Activated T-cell treated with anti-CD3 and anti-CD28 coated beads, Interleukin-2, amount 50 U/mL, for 72 hours (primary cell): ENCODE measurements around the gene KXD1. TPM values are rescaled to one million over a fixed set of nuclear protein-coding genes. Genes with fewer than 3 reads are reported as not detected.
"Not testable (repeated sequence)": the region's sequence is repeated elsewhere in the genome, so short reads cannot be mapped to it uniquely, and the experiment has no call there.

ENCODE experiments used
- ATAC-seq, 2 donors: fragments of 150-1000 bp; cut with Tn5 transposase; replicated peaks in 1 of 2; 2 replicates each; pipeline ENCODE4 v1.10.0; 2021; ENCODE audit warnings: moderate library complexity in 2 of 2, mild to moderate bottlenecking in 1 of 2
- DNase-seq, 2 donors: peaks; one replicate each; pipeline ENCODE4 v3.0.0; 2021 to 2022; ENCODE audit warnings: mixed read lengths in 1 of 2
- H3K27ac Mint-ChIP-seq: one replicate; pipeline ENCODE4 v1.8.0; 2022; ENCODE audit warnings: mild to moderate bottlenecking, moderate library complexity, mixed read lengths
- H3K27me3 Mint-ChIP-seq: one replicate; pipeline ENCODE4 v1.8.0; 2022; ENCODE audit warnings: low read depth, mixed read lengths
- H3K36me3 Mint-ChIP-seq, 2 donors: one replicate each; pipeline ENCODE4 v1.8.0; 2022; ENCODE audit warnings: mixed read lengths in 2 of 2, mild to moderate bottlenecking in 1 of 2; ENCODE audit not compliant: insufficient read depth in 2 of 2
- H3K4me1 Mint-ChIP-seq: one replicate; pipeline ENCODE4 v1.8.0; 2022; ENCODE audit warnings: low read depth, mixed read lengths
- H3K4me3 Mint-ChIP-seq, 2 donors: one replicate each; pipeline ENCODE4 v1.8.0; 2022; ENCODE audit warnings: mild to moderate bottlenecking in 2 of 2, mixed read lengths in 2 of 2, moderate library complexity in 2 of 2
- H3K9me3 Mint-ChIP-seq, 2 donors: one replicate each; pipeline ENCODE4 v1.8.0; 2022; ENCODE audit warnings: mixed read lengths in 2 of 2
- total RNA-seq, 2 donors: library from RNA; stranded (reverse); gene quantifications; one replicate each; pipeline ENCODE4 v1.2.3, GENCODE V29; 2022

The KXD1 gene
- total RNA-seq, 2 donors from 2014 or later, result 127 to 139 TPM

DNA sequence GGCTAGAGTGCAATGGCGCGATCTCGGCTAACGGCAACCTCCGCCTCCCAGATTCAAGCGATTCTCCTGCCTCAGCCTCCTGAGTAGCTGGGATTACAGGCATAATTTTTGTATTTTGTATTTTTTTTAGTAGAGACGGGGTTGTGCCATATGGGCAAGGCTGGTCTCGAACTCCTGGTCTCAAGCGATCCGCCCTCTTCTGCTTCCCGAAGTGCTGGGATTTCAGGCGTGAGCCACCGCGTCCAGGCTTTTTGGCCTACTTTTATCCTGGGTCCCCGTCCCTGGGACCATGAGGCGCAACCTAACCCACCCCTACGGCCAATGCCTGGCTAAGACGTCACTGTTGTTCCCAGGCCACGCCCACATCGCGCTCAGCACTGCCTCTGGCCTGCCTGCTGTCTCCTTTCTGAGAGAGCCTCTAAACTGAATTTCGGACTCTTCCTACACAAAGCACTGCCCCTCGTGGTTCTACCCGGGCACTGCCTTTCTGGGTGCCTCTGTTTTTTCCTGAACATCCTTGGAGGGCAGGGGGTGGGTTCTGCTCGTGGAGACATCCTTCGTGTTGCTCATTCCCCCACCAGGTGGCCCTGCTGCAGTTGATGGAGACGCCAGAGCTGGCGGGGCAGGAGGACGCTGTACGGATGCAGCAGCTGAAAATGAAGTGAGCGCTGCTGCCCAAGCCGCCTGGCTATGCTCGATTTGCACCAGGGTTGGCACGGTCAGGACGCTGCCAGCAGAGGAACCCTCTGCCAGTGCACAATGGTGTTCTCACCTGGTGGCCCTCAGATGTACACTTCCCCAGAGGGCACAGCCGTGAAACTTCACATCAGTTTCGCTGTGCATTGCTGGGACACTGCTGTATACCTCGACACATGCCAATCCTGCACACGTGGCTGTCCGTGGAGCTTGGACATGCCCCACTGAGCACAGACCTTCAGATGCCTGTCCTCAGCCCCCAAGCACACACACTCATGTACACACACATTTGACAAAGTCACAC is 32.9 kb downstream of the KXD1 start:
- Mint-ChIP-seq H3K4me3 (peak overlapping the region; percentile 88 to 90), H3K27me3 (peaks cover 3% of the 10 kb centered on the region), H3K9me3 (no peaks in the 10 kb centered on the region), H3K36me3 (peaks cover 0 to 2% of the 10 kb centered on the region in 2 donors), H3K27ac (peak overlapping the region; percentile 31), H3K4me1 (peaks cover 53% of the 10 kb centered on the region)
- ATAC-seq, result no peak
- DNase-seq, result peak in 1 of 2 donors; percentile 42

DNA sequence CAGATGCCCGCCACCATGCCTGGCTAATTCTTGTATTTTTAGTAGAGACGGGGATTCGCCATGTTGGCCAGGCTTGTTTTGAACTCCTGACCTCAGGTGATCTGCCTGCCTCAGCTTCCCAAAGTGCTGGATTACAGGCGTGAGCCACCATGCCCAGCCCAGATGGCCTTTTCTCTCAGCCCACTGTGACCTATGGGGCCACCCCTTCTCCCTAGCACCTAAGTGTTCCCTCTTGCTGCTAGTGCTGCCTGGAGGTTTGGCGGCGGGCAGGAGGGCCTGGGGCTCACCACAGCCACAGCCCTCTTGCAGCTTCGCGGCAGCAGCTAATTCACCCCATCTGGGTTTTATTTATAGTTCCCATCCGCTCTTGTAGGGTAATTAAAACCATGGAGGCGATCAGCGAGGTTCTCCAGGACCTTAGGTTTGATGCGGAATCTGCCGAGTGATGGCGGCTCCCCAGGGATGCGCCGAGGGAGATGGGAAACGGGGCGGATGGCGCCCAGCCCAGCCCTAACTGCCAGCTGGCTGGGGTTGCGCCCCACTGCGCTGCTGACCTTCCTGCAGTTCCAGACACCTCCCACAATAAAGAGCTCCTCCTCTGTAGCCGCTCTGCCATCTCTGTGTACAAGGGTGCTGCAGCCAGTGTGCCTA is 34.2 kb downstream of the KXD1 start:
- Mint-ChIP-seq H3K4me3 (no peak overlapping the region), H3K36me3 (peaks cover 0 to 2% of the 10 kb centered on the region in 2 donors), H3K27ac (no peak overlapping the region), H3K4me1 (peaks cover 52% of the 10 kb centered on the region), H3K27me3 (peaks cover 5% of the 10 kb centered on the region), H3K9me3 (no peaks in the 10 kb centered on the region)
- no peak for ATAC-seq
- no peak for DNase-seq

DNA sequence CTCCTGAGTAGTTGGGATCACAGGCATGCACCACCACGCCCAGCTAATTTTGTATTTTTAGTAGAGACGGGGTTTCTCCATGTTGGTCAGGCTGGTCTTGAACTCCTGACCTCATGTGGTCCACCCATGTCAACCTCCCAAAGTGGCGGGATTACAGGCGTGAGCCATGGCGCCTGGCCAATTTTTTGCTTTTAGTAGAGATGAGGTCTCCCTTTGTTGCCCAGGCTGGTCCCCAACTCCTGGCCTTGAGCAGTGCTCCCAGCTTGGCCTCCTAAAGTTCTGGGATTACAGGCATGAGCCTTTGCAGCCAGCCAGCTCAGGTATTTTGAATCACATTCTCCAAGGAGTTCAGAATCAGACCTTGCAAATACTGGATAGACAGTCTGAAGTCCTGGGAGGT is 35.1 kb downstream of the KXD1 start:
- DNase-seq, H3K36me3 Mint-ChIP-seq, H3K27ac Mint-ChIP-seq, H3K9me3 Mint-ChIP-seq, ATAC-seq, H3K4me3 Mint-ChIP-seq, H3K27me3 Mint-ChIP-seq: not testable (repeated sequence)
- peaks cover 47% of the 10 kb centered on the region for H3K4me1 Mint-ChIP-seq

DNA sequence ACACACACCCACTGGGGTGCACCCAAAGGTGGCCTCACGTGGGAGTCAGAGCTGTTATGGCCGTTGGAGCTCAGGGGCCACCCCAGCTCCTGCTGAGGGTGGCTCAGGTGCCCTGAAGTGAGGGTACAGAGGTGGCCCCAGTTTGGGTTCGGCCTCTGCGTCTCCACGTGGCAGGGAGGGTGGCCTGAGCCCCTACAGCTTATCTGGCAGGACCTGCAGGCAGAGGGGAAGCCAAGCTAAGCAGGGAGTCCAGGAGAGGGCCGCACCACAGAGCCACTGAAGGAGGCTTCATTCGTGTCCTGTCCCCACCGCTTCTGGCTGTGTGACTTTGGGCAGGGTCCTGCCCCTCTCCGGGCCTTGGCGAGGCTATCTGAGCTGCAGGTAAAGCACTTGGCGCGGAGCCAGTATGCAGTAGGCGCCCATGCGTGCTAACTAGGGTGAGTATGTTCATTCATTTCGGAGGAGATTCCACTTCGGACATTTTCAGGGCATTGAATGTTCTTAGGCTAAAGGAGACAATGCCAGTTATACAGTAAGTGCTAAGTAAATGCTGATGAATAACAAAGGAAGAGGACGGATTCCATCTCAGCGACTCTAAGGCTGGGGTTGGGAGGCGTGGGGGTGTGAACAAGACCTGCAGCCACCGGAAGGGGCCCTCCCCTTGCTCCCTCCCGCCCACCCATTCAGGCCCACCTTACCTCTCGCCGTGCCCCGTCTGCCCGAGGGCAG is 35.9 kb downstream of the KXD1 start:
- Mint-ChIP-seq H3K4me1 (peaks cover 40% of the 10 kb centered on the region), H3K27me3 (peaks cover 5% of the 10 kb centered on the region), H3K36me3 (peaks cover 0 to 2% of the 10 kb centered on the region in 2 donors), H3K4me3 (peak overlapping the region; percentile 62 to 87), H3K9me3 (no peaks in the 10 kb centered on the region), H3K27ac (no peak overlapping the region)
- ATAC-seq, result no peak
- DNase-seq, result no peak

DNA sequence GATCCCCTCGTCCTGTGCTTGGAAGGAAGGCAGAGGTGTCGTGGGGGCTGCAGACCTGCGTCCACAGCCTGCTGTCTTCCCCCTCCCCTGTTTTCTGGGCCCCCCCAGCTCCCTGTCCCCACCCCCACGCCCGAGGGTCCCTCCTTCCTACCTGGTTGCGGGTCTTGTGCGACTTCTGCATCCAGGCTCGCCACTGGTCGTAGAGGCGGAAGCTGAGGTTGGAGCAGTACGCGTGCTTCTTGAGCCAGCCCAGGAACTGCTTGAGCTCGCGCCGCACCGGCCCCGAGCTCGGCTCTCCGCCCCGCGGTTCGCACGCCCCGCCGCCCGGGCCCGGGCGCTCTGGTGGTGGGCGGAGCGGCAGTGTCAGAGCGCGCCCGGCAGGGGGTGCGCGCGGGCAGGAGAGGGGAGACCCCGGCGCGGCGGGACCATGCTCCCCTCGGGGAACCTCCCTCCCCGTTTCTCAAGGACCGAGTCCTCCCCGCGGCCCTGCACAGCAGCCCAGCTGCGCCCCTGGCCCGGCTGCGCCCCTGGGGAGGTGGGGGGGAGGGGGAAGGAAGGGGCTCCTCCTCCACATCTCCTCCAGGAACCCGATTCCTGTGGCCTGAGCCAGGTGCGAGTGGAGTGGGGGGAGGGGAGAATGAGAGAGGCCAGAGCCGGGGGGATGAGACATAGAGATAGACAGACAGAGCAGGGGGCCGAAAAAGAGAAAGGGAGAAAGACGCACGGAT is 36.6 kb downstream of the KXD1 start:
- Mint-ChIP-seq H3K9me3 (no peaks in the 10 kb centered on the region), H3K4me3 (peak overlapping the region; percentile 74 to 87), H3K27me3 (peaks cover 9% of the 10 kb centered on the region), H3K36me3 (peaks cover 0 to 2% of the 10 kb centered on the region in 2 donors), H3K27ac (no peak overlapping the region), H3K4me1 (peaks cover 40% of the 10 kb centered on the region)
- DNase-seq, result peak; percentile 82 to 88
- ATAC-seq, result peak; percentile 65 to 74

DNA sequence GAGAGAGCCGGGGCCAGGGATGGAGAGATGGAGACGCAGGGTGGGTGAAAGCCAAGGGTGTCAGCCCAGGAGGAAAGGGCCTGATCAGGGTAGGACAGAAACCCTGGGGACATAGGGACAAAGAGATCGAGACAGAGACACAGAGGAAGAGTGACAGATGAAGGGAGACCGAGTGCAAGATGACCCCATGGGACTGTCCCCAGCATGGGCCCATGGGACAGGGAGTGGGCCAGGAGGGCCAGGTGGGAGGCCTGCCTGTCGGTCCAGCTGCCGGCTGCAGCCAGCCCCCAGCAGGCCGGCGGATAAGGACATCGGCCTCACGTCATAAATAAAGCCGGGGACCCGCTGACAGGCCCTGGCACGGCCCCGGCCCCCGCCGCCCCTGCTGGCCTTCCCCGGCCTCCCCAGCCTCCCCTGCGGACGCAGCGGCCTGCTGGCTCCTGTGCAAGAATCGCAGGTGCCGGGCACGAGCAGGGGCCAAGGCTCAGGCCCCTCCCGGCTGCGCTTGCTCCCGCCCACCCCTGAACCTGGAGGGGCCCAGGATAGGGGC is 37.2 kb downstream of the KXD1 start:
- Mint-ChIP-seq H3K9me3 (no peaks in the 10 kb centered on the region), H3K4me3 (peak overlapping the region; percentile 74 to 87), H3K4me1 (peaks cover 35% of the 10 kb centered on the region), H3K27ac (no peak overlapping the region), H3K27me3 (peaks cover 11% of the 10 kb centered on the region), H3K36me3 (peaks cover 0 to 2% of the 10 kb centered on the region in 2 donors)
- peak in 1 of 2 donors; percentile 4 for ATAC-seq
- DNase-seq, result no peak

DNA sequence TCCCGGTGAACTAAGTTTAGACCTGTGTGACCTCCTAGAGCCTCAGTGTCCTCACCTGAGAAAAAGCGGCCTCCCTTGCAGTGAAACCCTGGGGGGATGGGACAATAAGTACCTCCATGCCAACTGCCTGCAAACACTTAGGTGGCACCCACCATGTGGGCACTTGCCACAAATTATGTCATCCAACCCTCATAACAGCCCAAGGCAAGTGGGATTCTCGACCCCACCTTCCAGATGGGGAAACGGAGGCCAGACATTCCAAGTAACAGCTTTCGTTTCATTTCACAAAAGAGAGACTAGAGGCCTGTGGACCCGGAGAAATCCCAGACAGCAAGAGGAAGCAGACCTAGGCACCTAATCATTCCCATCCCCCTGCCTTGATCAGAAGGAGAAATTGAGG is 37.8 kb downstream of the KXD1 start:
- no peak overlapping the region for H3K27ac Mint-ChIP-seq
- H3K36me3 Mint-ChIP-seq, result peaks cover 0 to 2% of the 10 kb centered on the region in 2 donors
- ATAC-seq (no peak), DNase-seq (no peak)
- H3K4me3 Mint-ChIP-seq, result peak overlapping the region; percentile 23 to 58
- peaks cover 11% of the 10 kb centered on the region for H3K27me3 Mint-ChIP-seq
- H3K4me1 Mint-ChIP-seq, result peaks cover 30% of the 10 kb centered on the region
- H3K9me3 Mint-ChIP-seq, result no peaks in the 10 kb centered on the region

DNA sequence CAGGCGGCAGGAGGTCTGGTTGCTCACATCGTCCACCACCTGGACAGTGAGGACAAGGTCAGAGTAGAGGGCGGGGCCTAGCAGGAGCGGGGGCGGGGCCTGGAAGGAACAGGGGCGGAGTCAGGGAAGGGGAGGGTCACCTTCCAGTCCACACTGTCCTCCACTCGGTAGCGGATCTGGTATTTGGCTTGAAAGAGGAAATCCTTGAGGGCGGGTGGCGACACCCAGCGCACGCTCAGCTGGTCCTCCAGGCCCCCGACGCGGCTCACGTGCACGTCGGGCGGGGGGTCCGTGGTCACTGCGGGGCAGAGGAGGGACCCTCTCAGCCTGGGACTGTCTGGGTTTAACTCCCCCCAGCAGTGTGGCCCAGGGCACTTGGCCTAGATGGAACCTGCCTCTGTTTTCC is 39.1 kb downstream of the KXD1 start:
- H3K27ac Mint-ChIP-seq, result no peak overlapping the region
- DNase-seq (peak in 1 of 2 donors; percentile 34), ATAC-seq (peak; percentile 16 to 26)
- no peak overlapping the region for H3K4me3 Mint-ChIP-seq
- H3K27me3 Mint-ChIP-seq, result peaks cover 14% of the 10 kb centered on the region
- no peaks in the 10 kb centered on the region for H3K36me3 Mint-ChIP-seq
- no peaks in the 10 kb centered on the region for H3K9me3 Mint-ChIP-seq
- H3K4me1 Mint-ChIP-seq, result peaks cover 25% of the 10 kb centered on the region

DNA sequence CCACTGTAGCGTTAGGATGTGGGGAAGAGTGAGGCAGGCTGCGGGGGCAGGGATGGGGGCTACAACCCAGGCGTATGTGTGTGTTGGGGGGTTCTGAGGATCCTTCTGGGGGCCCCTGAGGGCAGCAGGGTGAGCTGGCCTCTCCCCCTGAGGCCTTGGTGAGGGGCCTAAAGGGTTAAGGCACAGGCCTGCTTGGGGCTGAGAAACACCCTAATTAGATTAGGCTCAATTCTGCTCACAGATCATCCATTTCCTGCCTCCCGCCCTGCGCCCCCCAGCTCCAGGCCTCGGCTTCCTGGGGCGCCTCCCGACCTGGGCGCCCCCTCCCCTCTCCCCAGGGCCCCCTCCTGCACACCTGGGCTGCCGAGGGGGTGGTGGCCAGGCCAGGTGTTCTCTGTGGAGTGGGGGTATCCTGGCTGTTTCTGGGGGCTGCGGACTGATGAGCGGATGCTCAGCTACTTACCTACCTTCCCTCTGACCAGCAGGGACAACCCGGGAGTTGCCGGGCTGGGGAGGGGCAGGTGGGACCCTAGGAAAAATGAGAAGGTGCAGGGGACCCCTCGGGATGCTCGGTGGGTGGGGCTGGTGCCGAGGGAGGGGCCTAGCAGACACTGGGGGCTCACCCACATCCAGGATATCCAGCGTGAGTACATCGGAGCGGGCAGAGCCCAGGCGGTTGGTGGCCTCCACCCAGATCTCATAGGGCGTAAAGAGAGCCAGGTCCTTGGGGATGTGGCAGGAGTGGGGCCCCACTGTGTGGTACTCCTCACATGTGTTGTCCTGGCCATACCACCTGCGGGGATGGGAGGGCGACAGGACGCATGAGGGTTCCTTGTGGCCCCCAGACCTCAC is 40.4 kb downstream of the KXD1 start:
- Mint-ChIP-seq H3K4me1 (peaks cover 25% of the 10 kb centered on the region), H3K36me3 (no peaks in the 10 kb centered on the region), H3K4me3 (no peak overlapping the region), H3K27me3 (peaks cover 25% of the 10 kb centered on the region), H3K9me3 (no peaks in the 10 kb centered on the region), H3K27ac (no peak overlapping the region)
- DNase-seq (no peak), ATAC-seq (no peak)

DNA sequence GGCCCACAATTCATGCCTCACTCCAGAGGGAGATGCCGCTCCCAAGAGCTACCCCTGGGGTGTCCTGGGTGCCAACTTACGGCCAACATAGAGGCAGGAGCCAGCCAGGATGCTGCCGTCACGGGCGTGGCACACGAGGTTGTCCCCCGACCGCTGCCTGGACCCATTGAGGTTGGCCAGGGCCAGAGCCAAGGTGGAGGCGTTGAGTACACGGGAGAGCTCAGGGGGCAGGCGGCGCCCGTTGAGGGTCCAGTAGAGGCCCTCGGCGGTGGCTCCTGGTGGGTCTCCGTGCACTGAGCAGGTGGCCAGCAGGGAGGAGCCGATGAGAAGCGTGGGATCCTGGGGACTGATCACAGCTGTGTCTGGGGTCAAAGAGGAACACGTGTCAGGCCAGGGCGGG is 41.8 kb downstream of the KXD1 start:
- no peak overlapping the region for H3K4me3 Mint-ChIP-seq
- H3K36me3 Mint-ChIP-seq, result no peaks in the 10 kb centered on the region
- no peak for DNase-seq

DNA sequence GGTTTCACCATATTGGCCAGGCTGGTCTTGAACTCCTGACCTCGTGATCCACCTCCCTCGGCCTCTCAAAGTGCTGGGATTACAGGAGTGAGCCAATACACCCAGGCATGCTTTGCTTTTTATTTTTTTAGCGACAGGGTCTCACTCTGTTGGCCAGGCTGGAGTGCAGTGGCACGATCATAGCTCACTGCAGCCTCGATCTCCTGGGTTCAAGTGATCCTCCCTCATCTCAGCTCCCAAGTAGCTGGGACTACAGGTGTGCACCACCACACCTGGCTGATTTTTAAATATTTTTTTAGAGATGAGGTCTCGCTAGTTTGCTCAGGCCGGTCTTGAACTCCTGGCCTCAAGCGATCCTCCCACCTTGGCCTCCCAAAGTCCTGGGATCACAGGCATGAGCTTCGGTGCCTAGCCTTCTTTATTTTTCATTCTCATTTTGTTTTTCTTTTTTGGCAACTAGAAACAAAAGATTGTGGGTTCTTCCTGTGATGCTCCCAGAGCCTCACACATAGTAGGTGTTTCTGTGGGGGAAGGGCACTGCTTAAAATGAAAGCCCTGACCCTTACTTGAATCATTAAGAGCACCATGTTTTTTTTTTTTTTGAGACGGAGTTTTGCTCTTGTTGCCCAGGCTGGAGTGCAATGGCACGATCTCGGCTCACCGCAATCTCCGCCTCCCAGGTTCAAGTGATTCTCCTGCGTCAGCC is 43.2 kb downstream of the KXD1 start:
- peaks cover 14% of the 10 kb centered on the region for H3K4me1 Mint-ChIP-seq
- not testable (repeated sequence) for H3K9me3 Mint-ChIP-seq, H3K4me3 Mint-ChIP-seq, DNase-seq, ATAC-seq, H3K36me3 Mint-ChIP-seq, H3K27ac Mint-ChIP-seq
- peaks cover 38% of the 10 kb centered on the region for H3K27me3 Mint-ChIP-seq

More for the DNA sequence above, 41.8 kb downstream of the KXD1 start:
- Mint-ChIP-seq H3K27me3 (peaks cover 32% of the 10 kb centered on the region), H3K4me1 (peaks cover 17% of the 10 kb centered on the region), H3K9me3 (no peaks in the 10 kb centered on the region), H3K27ac (no peak overlapping the region)
- ATAC-seq, result no peak
